ENCODE results near the gene ADNP. TPM values are rescaled to one million over a fixed set of nuclear protein-coding genes. Genes with fewer than 3 reads are reported as not detected.
A peak's percentile ranks its signal among the peaks of the same experiment; 100 is the strongest.

Gene ADNP
- total and polyA plus RNA-seq, 2 of the 4 experiments (the other 2 are of a cell fraction), result 23.3 to 24.8 TPM

DNA sequence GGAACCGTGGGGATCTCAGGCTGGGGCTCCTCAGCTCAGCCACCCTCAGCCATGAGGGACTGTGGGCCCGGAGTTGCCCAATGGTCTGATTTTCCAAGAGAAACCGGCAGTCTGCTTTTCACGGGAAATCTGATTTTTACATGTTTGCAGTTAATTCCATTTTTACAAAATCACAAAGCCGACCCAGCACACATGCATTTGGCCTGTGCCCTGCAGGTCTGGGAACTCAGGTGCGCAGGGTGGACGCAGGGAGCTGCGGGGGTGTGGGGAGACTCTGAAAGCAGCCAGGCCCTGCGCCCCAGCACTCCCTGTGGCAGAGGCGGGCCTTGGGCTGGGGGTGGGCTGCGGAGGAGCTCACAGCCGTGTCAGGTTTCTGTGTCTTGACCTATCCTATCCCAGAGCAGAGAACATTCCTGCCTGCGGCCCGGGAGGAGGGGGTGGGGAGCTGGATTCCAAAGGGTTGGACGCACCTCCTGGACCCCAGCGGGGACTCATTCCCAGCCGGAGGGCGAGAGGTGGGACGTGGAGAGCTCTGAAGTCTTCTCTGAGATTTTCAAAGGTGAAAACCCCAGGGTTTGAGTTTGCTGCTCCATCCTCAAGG, 60.6 kb downstream of the ADNP start:
- Histone ChIP-seq H2BK20ac (ENCODE audit: low read depth, low read length) (no peak overlapping the region), H3K4me2 (ENCODE audit: low read depth, low read length) (peak overlapping the region; percentile 67), H3K18ac (ENCODE audit: low read depth, low read length) (peak overlapping the region; percentile 38; the same call in 1 of the 2 replicates), H2BK5ac (ENCODE audit: low read depth, low read length, poor library complexity, severe bottlenecking) (no peak overlapping the region), H3K4me3 (ENCODE audit: insufficient read depth, low read depth, low read length) (no peak overlapping the region), H3K14ac (replicated peaks; ENCODE audit: low read depth, low read length) (peak overlapping the region; percentile 31; the same call in 1 of the 2 replicates), H3K9ac (ENCODE audit: low read depth, low read length) (no peak overlapping the region), H3K27me3 (ENCODE audit: control insufficient read depth, insufficient read depth, low read length) (no peaks in the 10 kb centered on the region), H3K27ac (ENCODE audit: insufficient read depth, low read length) (peak overlapping the region; percentile 7; the same call in 1 of the 2 replicates), H4K8ac (ENCODE audit: low read depth in 2 of 2, low read length in 2 of 2) (peak overlapping the region in 1 of 2 experiments; percentile 60; a peak in 1 of 4 replicates), H2BK15ac (ENCODE audit: low read depth, low read length) (no peak overlapping the region; the same call in 2 of the 3 replicates), H2BK120ac (ENCODE audit: low read depth, low read length) (no peak overlapping the region), H2AK5ac (ENCODE audit: low read depth, low read length) (0 out of 2 replicates have a peak overlapping the region, but pooled peaks have one; percentile 65), H3K4me1 (ENCODE audit: control insufficient read depth, insufficient read depth, low read length) (peaks cover 20% of the 10 kb centered on the region), H3K4ac (ENCODE audit: low read depth, low read length) (no peak overlapping the region), H4K5ac (ENCODE audit: low read depth, low read length) (no peak overlapping the region), H2AFZ (replicated peaks; ENCODE audit: low read length, poor library complexity) (peak overlapping the region; percentile 71), H3K9me3 (ENCODE audit: control insufficient read depth, insufficient read depth, low read length) (no peaks in the 10 kb centered on the region), H3K36me3 (ENCODE audit: control insufficient read depth, insufficient read depth, low read length) (no peaks in the 10 kb centered on the region), H3K79me1 (ENCODE audit: low read depth in 1 of 2, low read length in 2 of 2) (peaks cover 0 to 19% of the 10 kb centered on the region in 2 experiments; a peak in 2 of 4 replicates), H4K91ac (ENCODE audit: insufficient read depth, low read depth, low read length) (peak overlapping the region; percentile 55; the same call in 1 of the 2 replicates), H4K20me1 (ENCODE audit: insufficient read depth, low read length) (peaks cover 16% of the 10 kb centered on the region; the same call in 1 of the 2 replicates), H2AK9ac (replicated peaks; ENCODE audit: low read depth, low read length, poor library complexity) (peak overlapping the region; percentile 3), H3K56ac (ENCODE audit: extremely low read depth, insufficient read depth, low read length) (no peak overlapping the region), H3K9me1 (ENCODE audit: insufficient read depth, low read length) (peaks cover 24% of the 10 kb centered on the region), H3K23ac (ENCODE audit: low read depth, low read length) (no peak overlapping the region)
- in situ Hi-C loops (cut with MboI; ENCODE audit: low sequenced_read_pairs), result no loop called here
- CTCF ChIA-PET, result interaction anchor here (1.4 kb wide), 1 partner anchor 76 kb away, joined by 4 read pairs; the partner anchor contains the start of gene BCAS4
- TF ChIP-seq SMC3 (IDR thresholded peaks at IDR 0.05; ENCODE audit: low read depth, low read length), result no peak
- no peak for TF ChIP-seq NFE2L2 (IDR thresholded peaks at IDR 0.05; ENCODE audit: low read depth, low read length)
- no peak for TF ChIP-seq RAD21 (IDR thresholded peaks at IDR 0.05; ENCODE audit: low read length)
- TF ChIP-seq POLR2A (IDR thresholded peaks at IDR 0.05; ENCODE audit: low read depth, low read length), result no peak
- ATAC-seq (ENCODE audit: low read depth), result peak; percentile 79
- no TSS peak for BruUV-seq (replicated peaks)
- 31% methylated on average over 5 of the region's 19 CpGs; no CpG with 5 or more reads in 1 of the 2 experiments for WGBS, 2 experiments (ENCODE audit: extremely low coverage in 2 of 2, insufficient read length in 1 of 2)
- intact Hi-C loops (cut with micrococcal nuclease), result no loop called here
- POLR2A ChIA-PET (ENCODE audit: unreplicated experiment), result no interaction called here
- dilution Hi-C loops (cut with HindIII; ENCODE audit: low sequenced_read_pairs, unreplicated experiment), result no loop called here
- peak; percentile 52 for DNase-seq

Data from IMR-90 (cell line).